NCI-H2029 treated with DMSO at 0.1 percent for 48 hours (cell line): ENCODE results near the gene RBMS1.
A peak's percentile ranks its signal among the peaks of the same experiment; 100 is the strongest.
"Not testable (repeated sequence)": the region's sequence is repeated elsewhere in the genome, so short reads cannot be mapped to it uniquely, and the experiment has no call there.

ENCODE experiments used
- DNase-seq: peaks from one replicate; lab custom pipeline; 2025; lab: John Stamatoyannopoulos, UW

Gene RBMS1

GRCh38 chr2:160433466-160434140 lies 60.0 kb downstream of the RBMS1 start:
- DNase-seq, result no peak

DNA sequence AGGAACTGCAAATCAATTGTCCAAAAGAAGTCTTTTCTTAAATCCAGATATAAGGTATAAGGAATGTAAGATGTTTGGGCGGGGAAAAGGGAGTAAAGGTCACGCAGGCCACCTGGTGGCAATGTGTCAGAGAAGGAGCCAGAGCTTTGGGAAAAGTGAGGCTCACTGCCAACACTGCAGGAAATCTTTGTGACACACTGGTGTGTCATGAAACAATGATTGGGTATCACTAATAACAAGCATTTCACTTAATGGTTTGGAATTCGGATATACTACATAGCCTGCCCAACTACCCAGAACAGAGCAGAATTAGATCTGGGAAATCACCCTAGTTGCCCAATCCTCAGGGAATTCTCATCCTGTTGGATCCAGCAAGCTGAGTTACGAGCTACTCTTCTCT lies 61.0 kb downstream of the RBMS1 start:
- DNase-seq, result no peak

DNA sequence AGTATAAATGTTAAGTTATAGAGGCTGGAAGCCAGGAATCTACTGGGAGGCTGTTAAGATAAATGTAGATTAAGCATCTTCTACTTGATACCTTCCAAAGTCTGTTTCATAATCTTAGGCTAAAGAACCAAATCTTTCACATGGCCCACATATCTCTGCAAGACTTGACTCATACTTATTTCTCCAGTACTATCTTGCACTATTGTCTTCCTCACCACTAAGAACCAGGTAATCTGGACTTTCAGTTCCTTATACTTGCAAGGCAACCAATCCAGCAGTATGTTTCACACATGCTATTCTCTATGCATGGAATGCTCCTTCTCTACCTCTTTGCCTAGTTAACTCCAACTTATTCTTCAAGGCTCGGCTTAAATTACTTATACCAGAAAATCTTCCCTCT lies 62.2 kb downstream of the RBMS1 start:
- DNase-seq, result no peak

- DNase-seq, result no peak
Observed at GRCh38 chr2:160430001-160430344, 63.6 kb downstream of the RBMS1 start.

DNA sequence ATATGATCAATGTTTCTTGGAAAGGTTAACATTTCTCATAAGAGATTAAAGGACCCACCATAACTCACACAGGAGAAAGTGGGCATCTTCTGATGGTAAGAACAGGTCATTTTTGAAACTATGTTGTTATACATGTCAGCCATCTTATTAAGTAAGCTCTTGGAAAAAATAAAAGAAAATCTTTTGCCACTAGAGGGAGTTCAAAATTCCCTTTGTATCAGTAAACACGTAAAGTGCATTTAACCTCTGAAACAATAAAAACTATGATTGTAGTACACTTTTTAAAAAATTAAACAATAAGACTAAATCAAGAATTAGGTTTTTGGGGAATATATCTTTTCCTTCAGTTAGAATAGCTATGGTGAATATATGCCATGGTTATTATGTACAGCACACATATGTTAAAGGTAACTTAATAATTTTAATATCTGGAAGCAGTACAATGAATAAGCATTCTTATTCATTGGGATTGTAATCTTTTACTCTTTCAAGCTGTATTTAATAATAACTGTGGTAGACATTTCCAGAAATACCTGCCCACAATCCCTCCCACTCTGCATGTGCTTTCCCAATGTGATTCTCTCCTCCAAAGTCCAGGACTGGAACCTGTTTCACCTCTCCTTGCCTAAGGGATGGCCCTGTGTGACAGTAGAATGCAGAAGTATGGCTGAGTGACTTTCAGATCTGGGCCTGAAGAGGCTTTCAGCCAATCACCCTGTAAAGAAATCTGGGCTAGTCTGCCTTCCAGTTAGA lies 64.2 kb downstream of the RBMS1 start:
- peak; percentile 53 for DNase-seq

DNA sequence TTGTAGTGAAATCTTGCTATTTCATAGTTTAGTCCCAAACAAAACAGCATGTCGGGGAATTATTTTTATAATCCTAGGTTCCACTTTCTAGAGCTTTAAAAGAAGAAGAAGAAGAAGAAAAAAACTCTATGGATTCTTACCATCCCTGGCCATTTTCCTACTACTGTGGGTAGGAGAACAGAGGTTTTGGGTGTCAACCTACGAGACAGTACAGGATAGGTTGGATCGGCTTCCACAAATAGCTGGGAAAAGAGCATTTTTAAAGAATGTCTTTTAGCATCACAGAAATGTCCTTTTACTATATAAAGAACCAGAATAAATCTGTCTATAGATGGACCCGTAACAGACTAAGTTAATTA lies 65.2 kb downstream of the RBMS1 start:
- DNase-seq, result no peak

DNA sequence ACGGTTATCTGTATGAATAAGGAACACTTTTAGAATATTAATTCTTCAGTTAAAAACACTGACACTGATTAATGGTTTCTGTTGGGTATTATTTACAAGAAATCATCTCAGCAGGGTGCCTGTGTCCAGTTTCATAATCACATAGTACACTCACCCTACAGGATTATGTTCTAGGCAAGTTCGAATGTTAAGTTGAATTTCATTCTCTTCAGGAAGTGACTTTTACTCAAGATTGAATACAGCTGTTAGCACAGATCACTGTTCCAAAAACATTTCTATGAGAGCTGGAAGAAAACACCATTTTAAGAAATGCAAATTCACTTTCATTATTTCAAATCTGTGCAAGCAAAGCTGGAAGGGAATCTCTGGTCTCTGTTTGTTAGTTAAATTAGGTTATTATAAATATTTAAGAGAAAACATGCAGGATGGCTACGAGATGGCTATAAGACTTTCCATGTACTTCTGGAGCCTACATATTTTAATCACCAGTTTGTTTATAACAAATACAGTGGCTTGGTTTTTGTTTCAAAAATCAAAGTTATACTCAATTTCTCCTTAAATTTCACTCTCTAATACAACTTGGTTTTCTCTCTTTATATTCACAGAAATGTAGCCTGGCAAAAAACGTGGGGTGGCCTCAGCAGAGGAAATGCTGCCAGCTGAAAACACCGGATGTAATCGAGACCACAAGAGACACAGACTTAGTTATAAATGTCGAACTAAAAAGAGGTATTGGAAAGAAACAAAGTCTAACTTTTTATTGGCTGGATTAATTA lies 65.8 kb downstream of the RBMS1 start:
- no peak for DNase-seq

DNA sequence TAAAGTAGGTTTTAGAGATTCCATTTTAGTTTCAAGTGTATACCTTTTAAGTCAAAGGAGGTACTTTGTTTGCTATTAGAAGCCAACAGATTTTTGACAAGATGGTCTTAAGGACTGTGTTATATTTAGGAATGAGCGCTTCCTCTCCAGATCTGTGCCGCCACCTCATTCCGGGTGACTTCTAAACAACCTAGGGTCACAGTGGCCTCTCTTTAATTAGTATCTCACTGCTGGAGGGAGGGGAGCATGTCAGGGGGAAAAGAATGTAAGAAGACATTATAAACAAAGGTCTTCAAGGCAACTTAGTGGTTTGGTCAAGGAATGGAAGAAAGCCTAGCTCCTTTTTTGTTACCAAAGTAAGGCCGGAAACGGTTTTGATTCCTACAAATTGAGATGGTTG lies 67.0 kb downstream of the RBMS1 start:
- no peak for DNase-seq

GRCh38 chr2:160425434-160426151 lies 68.0 kb downstream of the RBMS1 start:
- DNase-seq, result no peak

- DNase-seq, result no peak
Observed at GRCh38 chr2:160423126-160423525, 70.5 kb downstream of the RBMS1 start.

DNA sequence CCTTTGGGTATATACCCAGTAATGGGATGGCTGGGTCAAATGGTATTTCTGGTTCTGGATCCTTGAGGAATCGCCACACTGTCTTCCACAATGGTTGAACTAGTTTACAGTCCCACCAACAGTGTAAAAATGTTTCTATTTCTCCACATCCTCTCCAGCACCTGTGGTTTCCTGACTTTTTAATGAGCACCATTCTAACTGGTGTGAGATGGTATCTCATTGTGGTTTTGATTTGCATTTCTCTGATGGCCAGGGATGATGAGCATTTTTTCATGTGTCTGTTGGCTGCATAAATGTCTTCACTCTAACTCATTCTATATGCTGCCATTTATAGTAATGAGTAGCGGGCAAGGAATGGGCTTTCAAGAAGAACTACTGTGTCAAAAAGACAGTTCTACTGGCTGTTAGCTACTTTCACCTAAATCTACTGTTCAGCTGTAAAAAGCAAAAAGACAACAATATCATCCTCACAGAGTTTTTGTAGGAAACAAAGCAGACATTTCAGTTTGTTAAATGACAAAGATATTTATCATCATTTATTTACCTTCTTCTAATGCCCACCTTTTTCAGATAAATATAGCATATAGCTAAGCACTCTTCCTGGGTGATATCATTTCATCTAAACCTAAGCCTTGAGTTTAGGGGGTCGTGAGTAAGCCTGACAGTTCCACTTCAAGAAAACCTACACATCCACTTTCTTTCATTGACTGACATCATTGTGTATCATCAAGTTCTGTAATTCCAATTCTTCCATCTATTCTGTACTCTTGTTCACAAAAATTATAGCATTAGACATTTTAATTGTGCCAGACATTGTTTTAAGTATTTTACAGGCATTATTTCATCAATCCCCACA lies 71.7 kb downstream of the RBMS1 start:
- DNase-seq, result not testable (repeated sequence)

DNA sequence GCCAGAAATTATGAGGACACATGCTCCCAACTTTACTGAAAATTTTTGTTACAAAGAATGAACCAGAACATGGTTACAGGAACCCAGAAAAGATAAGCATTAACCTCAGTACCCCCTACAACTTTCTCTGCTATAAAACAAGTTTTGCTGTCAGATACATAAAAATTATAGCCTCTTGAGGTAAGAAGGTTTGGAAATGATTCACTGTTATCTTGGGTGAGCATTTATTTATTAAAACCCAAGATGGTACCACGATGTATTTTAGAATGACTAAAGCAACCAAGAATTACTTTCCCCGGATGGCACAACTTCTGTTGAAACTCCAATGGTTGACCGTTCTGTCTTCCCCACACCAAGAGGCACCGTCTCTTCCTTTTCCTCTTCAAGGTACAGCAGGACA lies 72.9 kb downstream of the RBMS1 start:
- DNase-seq, result no peak

DNA sequence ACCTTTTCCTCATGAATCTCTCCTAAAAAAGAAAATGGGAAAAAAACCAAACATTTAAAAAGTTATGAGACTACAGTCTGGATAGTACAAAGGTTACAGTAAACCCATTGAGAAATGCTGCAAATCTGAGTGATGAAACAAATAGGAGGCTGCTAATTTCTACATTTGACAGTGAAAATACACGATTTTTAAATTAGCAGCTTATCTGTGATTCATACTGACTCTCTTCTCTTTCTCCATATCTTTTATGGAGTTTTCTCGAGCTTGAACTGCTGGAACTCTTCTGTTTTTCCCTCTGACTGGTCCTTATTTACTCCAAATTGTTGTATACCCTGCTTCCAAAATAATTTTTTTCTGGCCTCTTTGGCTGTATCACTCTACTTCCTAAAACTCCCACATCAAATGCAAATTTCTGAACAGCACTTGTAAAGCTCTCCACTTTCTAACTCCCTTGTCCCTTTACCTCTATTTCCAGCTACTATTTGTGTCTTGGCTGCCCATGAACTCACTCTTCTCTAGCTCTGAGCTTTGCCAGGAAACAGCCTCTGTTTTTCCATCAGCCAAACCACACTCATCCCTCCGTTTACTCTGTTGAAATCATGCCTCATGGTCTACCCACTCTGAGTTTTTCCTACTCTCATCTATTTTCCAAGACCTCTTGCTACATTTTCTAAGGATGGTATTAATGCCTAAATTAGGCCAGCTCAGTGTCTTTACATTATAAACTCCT lies 73.7 kb downstream of the RBMS1 start:
- DNase-seq, result no peak

DNA sequence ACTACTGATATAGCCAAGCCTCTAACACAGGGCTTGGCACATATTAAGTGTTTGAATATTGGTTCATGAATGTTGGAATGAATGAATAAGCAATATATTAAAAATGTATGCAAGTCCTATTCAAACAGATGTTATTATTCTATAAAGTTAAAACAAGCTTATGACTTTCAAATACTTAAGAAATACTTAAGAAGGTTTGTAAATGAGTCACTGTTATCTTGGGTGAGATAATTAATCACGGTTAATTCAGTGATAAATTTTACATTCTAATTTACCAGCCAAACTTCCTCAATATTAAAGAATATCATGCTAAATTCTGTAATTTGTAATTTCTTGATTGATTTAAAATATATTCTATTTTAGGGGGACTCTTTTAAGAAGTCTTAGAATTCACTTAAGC lies 74.8 kb downstream of the RBMS1 start:
- DNase-seq, result no peak

DNA sequence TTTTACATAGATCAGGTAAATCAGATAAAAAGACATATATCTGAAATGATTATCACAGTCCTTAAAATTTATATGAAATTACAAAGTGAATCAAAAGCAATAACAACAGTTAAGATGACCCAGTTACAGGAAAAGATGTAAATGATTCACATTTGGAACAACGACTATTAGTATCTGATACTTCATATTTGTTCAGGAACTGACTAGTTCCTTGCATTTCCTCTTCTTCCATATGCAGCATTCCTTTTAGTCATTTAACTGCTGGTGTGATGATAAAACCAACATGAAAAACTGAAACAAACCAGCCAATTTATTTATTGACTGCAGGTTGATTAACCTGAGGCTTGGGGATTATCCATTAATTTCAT lies 75.2 kb downstream of the RBMS1 start:
- DNase-seq, result no peak

GRCh38 chr2:160417745-160418397 lies 75.7 kb downstream of the RBMS1 start:
- no peak for DNase-seq

- DNase-seq, result no peak
Observed at GRCh38 chr2:160415991-160416390, 77.6 kb downstream of the RBMS1 start.

DNA sequence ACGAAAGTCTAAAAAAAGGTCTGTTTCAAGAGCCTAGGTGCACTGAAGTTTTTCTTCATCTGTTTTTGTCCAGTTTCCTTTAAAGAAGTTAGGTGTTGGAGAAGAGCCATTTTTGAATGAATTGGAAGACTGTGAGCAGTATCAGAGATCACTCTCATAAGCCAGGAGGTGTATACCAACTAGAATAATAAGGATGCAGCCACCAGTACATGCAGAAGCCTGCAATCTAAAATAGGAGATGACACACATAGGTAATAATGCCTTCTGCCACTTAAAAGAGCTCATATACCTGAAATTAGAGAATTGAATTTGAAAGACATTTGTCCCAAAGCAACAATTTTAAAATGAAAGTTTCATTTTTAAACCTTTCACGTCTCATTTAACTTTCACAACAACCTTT lies 81.7 kb downstream of the RBMS1 start:
- no peak for DNase-seq

DNA sequence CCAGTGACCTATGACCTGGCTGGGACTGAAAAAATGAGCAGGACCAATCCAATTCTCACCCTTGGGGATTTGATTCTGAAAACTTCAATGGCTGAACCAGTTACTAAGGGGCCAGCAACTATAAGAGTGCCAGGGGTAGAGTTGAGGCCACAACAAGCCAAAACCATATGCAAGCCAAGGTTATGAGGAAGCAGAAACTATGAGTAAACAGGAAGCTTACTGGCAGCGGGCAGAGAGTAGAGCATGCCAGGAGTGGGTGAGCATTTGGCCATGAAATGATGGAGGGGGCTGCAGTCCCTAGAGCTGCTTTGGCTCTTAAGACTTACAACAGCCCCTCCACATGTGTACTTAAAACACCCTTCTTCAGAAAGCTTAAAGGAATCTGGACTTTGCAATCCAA lies 82.4 kb downstream of the RBMS1 start:
- DNase-seq, result no peak

DNA sequence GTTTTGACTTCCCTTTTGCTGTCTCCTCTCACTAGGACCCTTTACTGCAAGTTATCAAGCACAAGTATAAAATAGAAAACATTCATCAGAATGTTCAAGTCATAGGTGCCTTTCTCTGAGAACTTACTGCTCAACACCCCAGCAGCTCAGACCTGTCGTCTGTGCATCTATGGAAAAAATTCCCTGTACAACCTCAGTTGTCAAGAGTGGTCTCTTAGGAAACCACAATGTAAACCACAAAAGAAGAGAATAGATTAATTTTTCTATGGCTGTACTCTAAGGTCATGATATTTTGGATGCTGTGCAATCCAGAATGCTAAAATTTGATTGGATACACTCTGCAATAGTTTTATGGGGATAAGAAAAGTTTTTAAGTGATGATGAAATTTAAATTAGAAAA lies 84.1 kb downstream of the RBMS1 start:
- no peak for DNase-seq

DNA sequence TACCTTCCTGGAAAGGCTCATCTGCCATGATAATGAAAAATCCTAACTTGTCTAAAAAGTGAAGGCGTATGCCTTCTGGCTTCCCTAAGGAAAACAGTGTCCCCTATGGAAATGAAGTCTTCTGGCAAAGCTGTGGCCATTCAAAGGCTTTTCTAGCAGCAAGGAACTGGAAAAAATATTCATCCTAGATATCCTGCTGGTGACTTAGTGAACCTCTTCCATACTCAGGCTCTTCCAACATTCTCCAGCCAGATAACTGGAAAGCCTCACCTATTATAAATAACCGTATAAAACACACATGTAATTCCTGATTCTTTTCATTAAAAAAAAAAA lies 84.7 kb downstream of the RBMS1 start:
- DNase-seq, result no peak
